Measurements from ENCODE around the gene UBTF.
A peak's percentile ranks its signal among the peaks of the same experiment; 100 is the strongest.

Gene UBTF

DNA sequence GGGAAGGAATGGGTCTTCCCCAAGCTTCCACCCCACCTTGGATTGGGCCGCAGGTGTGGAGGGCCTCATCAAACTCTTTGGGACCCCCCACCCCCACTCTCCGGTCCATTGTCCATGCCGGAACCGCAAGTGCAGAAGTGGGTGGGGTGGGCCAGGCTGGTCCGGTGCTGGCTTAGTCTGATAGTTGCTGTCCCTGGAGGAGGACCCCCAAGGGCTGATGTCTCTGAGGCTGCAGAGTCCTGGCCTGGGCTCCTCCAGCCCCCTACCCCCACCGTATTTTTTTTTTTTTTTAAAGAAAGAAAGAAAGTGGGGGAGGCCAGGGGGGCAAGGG, 12.7 kb downstream of the UBTF start:
- H3K23ac ChIP-seq (ENCODE audit: low read length), result no peak overlapping the region
- peaks cover 6% of the 10 kb centered on the region for H3K36me3 ChIP-seq (ENCODE audit: control insufficient read depth, insufficient read depth, low read length)
- no peaks in the 10 kb centered on the region for H3K4me1 ChIP-seq (ENCODE audit: control insufficient read depth, low read depth, low read length)
- no peak overlapping the region for H2BK120ac ChIP-seq (ENCODE audit: low read depth, low read length)
- no peak overlapping the region for H4K5ac ChIP-seq (ENCODE audit: low read length)
- H4K8ac ChIP-seq (ENCODE audit: low read depth, low read length), result no peak overlapping the region
- no peak overlapping the region for H3K9ac ChIP-seq (ENCODE audit: low read length)
- no peak overlapping the region for H3K27ac ChIP-seq (ENCODE audit: low read depth, low read length)
- no peaks in the 10 kb centered on the region for H3K27me3 ChIP-seq (ENCODE audit: insufficient read depth, low read length, poor library complexity)
- DNase-seq, result no peak
- H2AK5ac ChIP-seq (ENCODE audit: low read length), result no peak overlapping the region
- H3K4me3 ChIP-seq (ENCODE audit: low read length), result no peak overlapping the region
- H3K56ac ChIP-seq (ENCODE audit: low read length), result no peak overlapping the region
- no peak overlapping the region for H2BK15ac ChIP-seq (replicated peaks; ENCODE audit: low read depth)
- no peak overlapping the region for H2BK5ac ChIP-seq (ENCODE audit: low read length)
- H3K79me1 ChIP-seq (ENCODE audit: low read length), result peaks cover 3% of the 10 kb centered on the region
- no CpG with 5 or more reads among the region's 6 CpGs for WGBS (ENCODE audit: extremely low coverage, insufficient coverage, low lambda C conversion rate)
- H3K4ac ChIP-seq (ENCODE audit: low read depth, low read length), result no peak overlapping the region
- no peak overlapping the region for H3K18ac ChIP-seq (ENCODE audit: low read length)
- no peak overlapping the region for H3K4me2 ChIP-seq (ENCODE audit: low read length)
- no peaks in the 10 kb centered on the region for H3K79me2 ChIP-seq (ENCODE audit: control insufficient read depth, insufficient read depth, low read length)

DNA sequence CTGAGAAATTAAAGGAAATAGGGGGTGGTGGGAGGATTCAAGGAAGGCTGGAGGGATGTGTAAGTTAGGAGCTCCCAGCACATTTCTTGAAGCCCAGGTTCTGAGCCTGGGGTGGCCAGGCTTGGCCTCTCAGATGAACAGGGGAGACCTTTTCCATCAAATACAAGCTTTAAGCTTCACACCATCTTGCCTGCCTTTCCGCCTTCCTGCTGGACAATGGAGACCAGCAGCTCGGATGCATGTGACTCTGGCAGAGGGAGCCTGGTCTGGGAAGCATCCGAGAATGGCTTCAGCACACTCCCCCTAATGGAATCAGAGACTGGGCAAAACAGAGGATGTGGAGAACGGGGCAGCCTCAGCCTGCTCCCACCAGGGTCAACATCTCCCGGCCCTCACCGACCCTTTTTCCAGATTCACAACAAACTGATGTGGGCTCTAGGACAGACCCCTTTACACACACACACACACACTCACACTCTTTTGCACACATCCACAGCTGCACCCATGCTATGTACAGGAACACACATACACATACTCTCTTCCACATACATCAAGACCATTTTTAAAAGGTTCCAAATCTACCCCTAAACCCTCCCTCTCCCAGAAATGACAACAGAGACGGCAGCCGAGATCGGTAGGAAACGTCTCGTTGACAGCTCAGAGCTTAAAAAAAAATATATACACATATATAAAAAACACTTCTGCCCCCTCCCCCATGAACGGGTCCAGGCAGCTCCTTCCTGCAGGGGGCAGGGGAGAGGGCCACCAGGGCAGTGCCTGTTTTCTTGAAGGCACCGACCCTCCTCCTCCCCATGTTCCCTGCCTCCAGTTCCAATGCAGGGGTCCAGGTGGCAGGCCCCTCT, 13.3 kb downstream of the UBTF start:
- no peaks in the 10 kb centered on the region for H3K27me3 ChIP-seq (ENCODE audit: insufficient read depth, low read length, poor library complexity)
- no peak overlapping the region for H3K27ac ChIP-seq (ENCODE audit: low read depth, low read length)
- peak; percentile 37 for DNase-seq
- no peak overlapping the region for H2BK5ac ChIP-seq (ENCODE audit: low read length)
- no peak overlapping the region for H3K4me2 ChIP-seq (ENCODE audit: low read length)
- H2AK5ac ChIP-seq (ENCODE audit: low read length), result no peak overlapping the region
- H4K5ac ChIP-seq (ENCODE audit: low read length), result no peak overlapping the region
- H3K23ac ChIP-seq (ENCODE audit: low read length), result no peak overlapping the region
- H3K79me2 ChIP-seq (ENCODE audit: control insufficient read depth, insufficient read depth, low read length), result no peaks in the 10 kb centered on the region
- H3K9ac ChIP-seq (ENCODE audit: low read length), result no peak overlapping the region
- WGBS (ENCODE audit: extremely low coverage, insufficient coverage, low lambda C conversion rate), result no CpG with 5 or more reads among the region's 13 CpGs
- peaks cover 3% of the 10 kb centered on the region for H3K79me1 ChIP-seq (ENCODE audit: low read length)
- no peak overlapping the region for H3K4ac ChIP-seq (ENCODE audit: low read depth, low read length)
- no peak overlapping the region for H3K4me3 ChIP-seq (ENCODE audit: low read length)
- no peak overlapping the region for H2BK120ac ChIP-seq (ENCODE audit: low read depth, low read length)
- H3K4me1 ChIP-seq (ENCODE audit: control insufficient read depth, low read depth, low read length), result no peaks in the 10 kb centered on the region
- no peak overlapping the region for H3K56ac ChIP-seq (ENCODE audit: low read length)
- H3K18ac ChIP-seq (ENCODE audit: low read length), result no peak overlapping the region
- H4K8ac ChIP-seq (ENCODE audit: low read depth, low read length), result no peak overlapping the region
- peaks cover 6% of the 10 kb centered on the region for H3K36me3 ChIP-seq (ENCODE audit: control insufficient read depth, insufficient read depth, low read length)
- H2BK15ac ChIP-seq (replicated peaks; ENCODE audit: low read depth), result no peak overlapping the region

DNA sequence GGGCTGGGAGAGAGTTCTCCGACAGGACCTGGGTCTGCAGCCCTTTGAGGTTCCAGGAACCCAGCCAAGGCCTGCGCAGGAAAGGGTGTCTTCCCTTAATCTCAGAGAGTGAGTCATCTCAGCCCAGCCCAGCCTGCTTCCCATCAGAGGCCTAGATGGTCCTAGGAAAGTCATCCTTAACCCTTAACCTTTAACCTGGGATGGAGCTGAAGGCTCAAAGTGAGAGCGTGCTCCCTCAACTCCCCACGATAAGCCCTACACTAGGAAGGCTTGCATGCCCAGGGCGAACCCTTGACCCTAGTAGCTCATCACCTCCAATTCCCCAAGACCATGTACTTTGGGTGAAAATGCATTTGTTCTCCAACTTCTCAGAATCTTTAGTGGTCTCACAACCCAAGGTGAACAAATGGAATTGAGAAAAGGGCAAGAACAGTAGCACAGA, 15.0 kb downstream of the UBTF start:
- Histone ChIP-seq H2AK5ac (ENCODE audit: low read length) (no peak overlapping the region), H3K4me3 (ENCODE audit: low read length) (no peak overlapping the region), H2BK5ac (ENCODE audit: low read length) (no peak overlapping the region), H3K36me3 (ENCODE audit: control insufficient read depth, insufficient read depth, low read length) (peaks cover 6% of the 10 kb centered on the region), H2BK120ac (ENCODE audit: low read depth, low read length) (no peak overlapping the region), H4K5ac (ENCODE audit: low read length) (no peak overlapping the region), H3K4me1 (ENCODE audit: control insufficient read depth, low read depth, low read length) (no peaks in the 10 kb centered on the region), H3K79me1 (ENCODE audit: low read length) (peaks cover 2% of the 10 kb centered on the region), H4K8ac (ENCODE audit: low read depth, low read length) (no peak overlapping the region), H3K9ac (ENCODE audit: low read length) (no peak overlapping the region), H3K4me2 (ENCODE audit: low read length) (no peak overlapping the region), H3K56ac (ENCODE audit: low read length) (no peak overlapping the region), H2BK15ac (replicated peaks; ENCODE audit: low read depth) (no peak overlapping the region), H3K18ac (ENCODE audit: low read length) (no peak overlapping the region), H3K27ac (ENCODE audit: low read depth, low read length) (no peak overlapping the region), H3K79me2 (ENCODE audit: control insufficient read depth, insufficient read depth, low read length) (no peaks in the 10 kb centered on the region), H3K27me3 (ENCODE audit: insufficient read depth, low read length, poor library complexity) (no peaks in the 10 kb centered on the region), H3K23ac (ENCODE audit: low read length) (no peak overlapping the region), H3K4ac (ENCODE audit: low read depth, low read length) (no peak overlapping the region)
- no peak for DNase-seq
- no CpG with 5 or more reads among the region's 5 CpGs for WGBS (ENCODE audit: extremely low coverage, insufficient coverage, low lambda C conversion rate)

- Histone ChIP-seq H3K56ac (ENCODE audit: low read length) (no peak overlapping the region), H3K79me1 (ENCODE audit: low read length) (no peaks in the 10 kb centered on the region), H3K27ac (ENCODE audit: low read depth, low read length) (no peak overlapping the region), H3K9ac (ENCODE audit: low read length) (no peak overlapping the region), H3K23ac (ENCODE audit: low read length) (no peak overlapping the region), H4K5ac (ENCODE audit: low read length) (no peak overlapping the region), H3K18ac (ENCODE audit: low read length) (no peak overlapping the region), H4K8ac (ENCODE audit: low read depth, low read length) (no peak overlapping the region), H2BK120ac (ENCODE audit: low read depth, low read length) (no peak overlapping the region), H3K79me2 (ENCODE audit: control insufficient read depth, insufficient read depth, low read length) (peaks cover under 1% of the 10 kb centered on the region), H3K27me3 (ENCODE audit: insufficient read depth, low read length, poor library complexity) (no peaks in the 10 kb centered on the region), H3K4me1 (ENCODE audit: control insufficient read depth, low read depth, low read length) (no peaks in the 10 kb centered on the region), H3K4me3 (ENCODE audit: low read length) (no peak overlapping the region), H2AK5ac (ENCODE audit: low read length) (no peak overlapping the region), H2BK5ac (ENCODE audit: low read length) (no peak overlapping the region), H3K36me3 (ENCODE audit: control insufficient read depth, insufficient read depth, low read length) (peaks cover 4% of the 10 kb centered on the region), H2BK15ac (replicated peaks; ENCODE audit: low read depth) (no peak overlapping the region), H3K4ac (ENCODE audit: low read depth, low read length) (no peak overlapping the region), H3K4me2 (ENCODE audit: low read length) (no peak overlapping the region)
- WGBS (ENCODE audit: extremely low coverage, insufficient coverage, low lambda C conversion rate), result no CpG with 5 or more reads among the region's 9 CpGs
- peak; percentile 92 for DNase-seq
These were observed 15.6 kb downstream of the UBTF start for GRCh38 chr17:44203731-44204440.

DNA sequence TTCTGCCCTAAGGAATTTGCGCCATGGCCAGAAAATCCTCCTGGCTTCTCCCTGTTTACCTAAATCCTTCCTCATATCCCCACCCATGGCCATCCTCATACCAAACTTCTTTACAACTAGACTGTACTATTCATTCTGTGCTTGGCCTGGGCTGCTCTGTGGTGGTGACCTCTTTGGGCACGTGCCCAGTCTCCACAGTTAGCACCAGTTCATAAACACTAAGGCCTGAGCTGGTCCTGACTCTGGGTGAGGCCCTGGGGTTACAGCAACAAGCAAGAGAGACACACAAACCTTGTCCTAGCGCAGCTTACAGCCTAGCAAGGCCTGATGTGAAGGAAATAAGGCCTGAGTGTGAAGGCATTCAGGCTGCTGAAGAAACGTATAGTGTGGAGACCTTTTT, 16.7 kb downstream of the UBTF start:
- no peak overlapping the region for H2BK15ac ChIP-seq (replicated peaks; ENCODE audit: low read depth)
- peaks cover 12% of the 10 kb centered on the region for H3K79me2 ChIP-seq (ENCODE audit: control insufficient read depth, insufficient read depth, low read length)
- H3K4me3 ChIP-seq (ENCODE audit: low read length), result no peak overlapping the region
- H3K4me1 ChIP-seq (ENCODE audit: control insufficient read depth, low read depth, low read length), result peaks cover 2% of the 10 kb centered on the region
- H3K27me3 ChIP-seq (ENCODE audit: insufficient read depth, low read length, poor library complexity), result no peaks in the 10 kb centered on the region
- peaks cover 4% of the 10 kb centered on the region for H3K79me1 ChIP-seq (ENCODE audit: low read length)
- no peak overlapping the region for H3K56ac ChIP-seq (ENCODE audit: low read length)
- no peak overlapping the region for H4K8ac ChIP-seq (ENCODE audit: low read depth, low read length)
- H3K4me2 ChIP-seq (ENCODE audit: low read length), result no peak overlapping the region
- H3K27ac ChIP-seq (ENCODE audit: low read depth, low read length), result no peak overlapping the region
- H3K23ac ChIP-seq (ENCODE audit: low read length), result no peak overlapping the region
- H2BK120ac ChIP-seq (ENCODE audit: low read depth, low read length), result no peak overlapping the region
- no peak overlapping the region for H3K18ac ChIP-seq (ENCODE audit: low read length)
- no peak overlapping the region for H2BK5ac ChIP-seq (ENCODE audit: low read length)
- H3K36me3 ChIP-seq (ENCODE audit: control insufficient read depth, insufficient read depth, low read length), result peaks cover under 1% of the 10 kb centered on the region
- no CpG with 5 or more reads among the region's 4 CpGs for WGBS (ENCODE audit: extremely low coverage, insufficient coverage, low lambda C conversion rate)
- H4K5ac ChIP-seq (ENCODE audit: low read length), result no peak overlapping the region
- DNase-seq, result no peak
- H3K4ac ChIP-seq (ENCODE audit: low read depth, low read length), result no peak overlapping the region
- no peak overlapping the region for H2AK5ac ChIP-seq (ENCODE audit: low read length)
- H3K9ac ChIP-seq (ENCODE audit: low read length), result no peak overlapping the region

Measured in mesendoderm (in vitro differentiated cells).